Measurements from ENCODE around the gene BICC1. TPM values are rescaled to one million over a fixed set of nuclear protein-coding genes. Genes with fewer than 3 reads are reported as not detected.

The BICC1 gene
- total RNA-seq, 2 donors from 2014 or later, result 35.3 to 42.0 TPM

GRCh38 chr10:58599927-58600553 is 87.4 kb downstream of the BICC1 start:
- TF ChIP-seq POLR2A (IDR thresholded peaks at IDR 0.05), result no peak
- no peak for TF ChIP-seq CTCF (IDR thresholded peaks at IDR 0.05)
- ATAC-seq (no peak), DNase-seq (no peak)
- H3K9me3 ChIP-seq, result peaks cover 0 to 6% (median 0%) of the 10 kb centered on the region in 3 donors
- intact Hi-C loops (cut with DNase I), result no loop called here
- no peaks in the 10 kb centered on the region for H3K4me1 ChIP-seq
- no peaks in the 10 kb centered on the region for H3K36me3 ChIP-seq (replicated peaks in 1 of 2; ENCODE audit: insufficient read depth in 1 of 2, low read depth in 2 of 2)
- no peaks in the 10 kb centered on the region for H3K27me3 ChIP-seq
- no peak overlapping the region for H3K4me3 ChIP-seq
- 70 to 76% methylated on average over 7 of the region's 7 CpGs for WGBS, 2 donors
- H3K27ac ChIP-seq, result no peak overlapping the region

GRCh38 chr10:58608351-58608750 is 95.7 kb downstream of the BICC1 start:
- WGBS, 2 donors, result 46% methylated on average over 4 of the region's 4 CpGs
- TF ChIP-seq CTCF (IDR thresholded peaks at IDR 0.05) (no peak), POLR2A (IDR thresholded peaks at IDR 0.05) (no peak)
- Histone ChIP-seq H3K36me3 (replicated peaks in 1 of 2; ENCODE audit: insufficient read depth in 1 of 2, low read depth in 2 of 2) (no peaks in the 10 kb centered on the region), H3K4me3 (no peak overlapping the region), H3K27me3 (no peaks in the 10 kb centered on the region), H3K9me3 (no peaks in the 10 kb centered on the region), H3K4me1 (no peaks in the 10 kb centered on the region), H3K27ac (no peak overlapping the region)
- intact Hi-C loops (cut with DNase I), result no loop called here
- no peak for ATAC-seq
- no peak for DNase-seq

- TF ChIP-seq POLR2A (IDR thresholded peaks at IDR 0.05) (no peak), CTCF (IDR thresholded peaks at IDR 0.05) (no peak)
- intact Hi-C loops (cut with DNase I), result no loop called here
- H3K36me3 ChIP-seq (replicated peaks in 1 of 2; ENCODE audit: insufficient read depth in 1 of 2, low read depth in 2 of 2), result no peaks in the 10 kb centered on the region
- no peaks in the 10 kb centered on the region for H3K27me3 ChIP-seq
- no peaks in the 10 kb centered on the region for H3K9me3 ChIP-seq
- ATAC-seq (no peak), DNase-seq (no peak)
- WGBS, 2 donors, result 55 to 63% methylated on average over 1 of the region's 1 CpG
- no peaks in the 10 kb centered on the region for H3K4me1 ChIP-seq
- no peak overlapping the region for H3K27ac ChIP-seq
- H3K4me3 ChIP-seq, result no peak overlapping the region
These were observed 96.3 kb downstream of the BICC1 start for GRCh38 chr10:58608826-58609531.

- ATAC-seq (no peak), DNase-seq (no peak)
- intact Hi-C loops (cut with DNase I), result no loop called here
- no peak for TF ChIP-seq CTCF (IDR thresholded peaks at IDR 0.05)
- no peak for TF ChIP-seq POLR2A (IDR thresholded peaks at IDR 0.05)
- no peaks in the 10 kb centered on the region for H3K9me3 ChIP-seq
- no peak overlapping the region for H3K27ac ChIP-seq
- H3K27me3 ChIP-seq, result no peaks in the 10 kb centered on the region
- WGBS, 2 donors, result 61 to 63% methylated on average over 6 of the region's 6 CpGs
- no peaks in the 10 kb centered on the region for H3K36me3 ChIP-seq (replicated peaks in 1 of 2; ENCODE audit: insufficient read depth in 1 of 2, low read depth in 2 of 2)
- H3K4me1 ChIP-seq, result no peaks in the 10 kb centered on the region
- H3K4me3 ChIP-seq, result no peak overlapping the region
These were observed 97.0 kb downstream of the BICC1 start for GRCh38 chr10:58609532-58610150.
